Measurements from ENCODE around the gene EXOC3L4.

The EXOC3L4 gene

GRCh38 chr14:103070971-103071542 lies 23.5 kb upstream of the EXOC3L4 start:
- DNase-seq (ENCODE audit: low spot score), result no peak

- DNase-seq (ENCODE audit: low spot score), result no peak
These were observed 22.8 kb upstream of the EXOC3L4 start for GRCh38 chr14:103071544-103072251.

DNA sequence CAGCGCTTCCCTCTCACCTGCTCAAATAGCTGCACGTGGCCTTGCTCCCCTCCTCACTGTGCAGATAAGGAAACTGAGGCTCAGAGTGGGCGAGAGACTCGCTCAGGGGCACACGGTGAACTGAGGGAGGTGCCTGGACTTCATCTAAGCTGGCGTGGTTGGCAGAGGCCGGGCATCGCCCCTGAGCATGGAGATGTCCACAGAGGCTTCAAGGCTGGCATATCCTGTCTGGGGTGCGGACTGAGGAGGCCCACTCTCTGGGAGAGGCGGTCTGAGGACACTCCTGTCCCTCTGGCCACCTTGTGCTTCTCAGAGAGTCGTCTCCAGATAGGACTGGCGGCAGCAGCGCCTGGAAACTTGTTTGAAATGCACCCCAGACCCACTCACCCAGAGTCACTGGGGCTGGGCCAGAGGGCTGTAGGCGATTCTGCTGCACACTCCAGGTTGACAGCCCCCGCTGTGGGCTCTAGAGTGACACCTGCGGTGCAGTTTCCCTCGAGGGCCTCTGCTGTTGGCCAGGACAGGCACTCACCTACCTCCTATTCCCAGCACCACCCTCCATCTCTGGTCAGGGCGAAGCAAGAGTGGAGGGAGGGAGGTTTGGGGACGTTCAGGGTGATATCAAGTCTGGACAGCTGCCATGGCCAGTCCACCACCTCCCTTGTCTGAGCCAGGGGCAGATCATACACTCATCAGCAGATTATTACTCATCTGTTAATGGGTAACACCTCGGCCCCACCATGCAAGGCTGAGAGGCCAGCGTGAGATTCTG lies 21.7 kb upstream of the EXOC3L4 start:
- no peak for DNase-seq (ENCODE audit: low spot score)

DNA sequence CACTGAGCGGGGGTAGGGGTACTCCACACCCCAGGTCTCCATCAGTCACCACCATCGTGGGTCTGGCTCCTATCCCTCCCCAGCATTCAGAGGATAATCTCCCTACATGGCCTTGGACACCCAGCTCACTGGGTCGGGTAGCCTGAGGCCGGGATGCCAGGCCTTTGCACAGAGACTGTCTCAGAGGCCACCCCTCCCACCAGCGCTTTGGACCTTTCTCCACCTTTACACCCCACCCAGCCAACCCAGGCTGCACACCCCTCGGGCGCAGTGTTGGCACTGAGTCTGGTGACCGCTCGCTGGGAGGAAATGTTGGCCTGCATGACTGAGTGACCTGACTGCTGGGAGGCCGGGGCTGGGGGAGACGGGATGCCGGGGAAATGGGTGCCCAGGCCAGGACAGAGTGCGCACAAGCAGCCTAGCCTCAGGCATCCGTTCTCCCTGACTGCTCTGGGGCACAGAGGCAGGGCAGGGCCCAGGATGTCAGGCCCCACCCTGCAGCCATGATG lies 21.1 kb upstream of the EXOC3L4 start:
- DNase-seq (ENCODE audit: low spot score), result no peak

DNA sequence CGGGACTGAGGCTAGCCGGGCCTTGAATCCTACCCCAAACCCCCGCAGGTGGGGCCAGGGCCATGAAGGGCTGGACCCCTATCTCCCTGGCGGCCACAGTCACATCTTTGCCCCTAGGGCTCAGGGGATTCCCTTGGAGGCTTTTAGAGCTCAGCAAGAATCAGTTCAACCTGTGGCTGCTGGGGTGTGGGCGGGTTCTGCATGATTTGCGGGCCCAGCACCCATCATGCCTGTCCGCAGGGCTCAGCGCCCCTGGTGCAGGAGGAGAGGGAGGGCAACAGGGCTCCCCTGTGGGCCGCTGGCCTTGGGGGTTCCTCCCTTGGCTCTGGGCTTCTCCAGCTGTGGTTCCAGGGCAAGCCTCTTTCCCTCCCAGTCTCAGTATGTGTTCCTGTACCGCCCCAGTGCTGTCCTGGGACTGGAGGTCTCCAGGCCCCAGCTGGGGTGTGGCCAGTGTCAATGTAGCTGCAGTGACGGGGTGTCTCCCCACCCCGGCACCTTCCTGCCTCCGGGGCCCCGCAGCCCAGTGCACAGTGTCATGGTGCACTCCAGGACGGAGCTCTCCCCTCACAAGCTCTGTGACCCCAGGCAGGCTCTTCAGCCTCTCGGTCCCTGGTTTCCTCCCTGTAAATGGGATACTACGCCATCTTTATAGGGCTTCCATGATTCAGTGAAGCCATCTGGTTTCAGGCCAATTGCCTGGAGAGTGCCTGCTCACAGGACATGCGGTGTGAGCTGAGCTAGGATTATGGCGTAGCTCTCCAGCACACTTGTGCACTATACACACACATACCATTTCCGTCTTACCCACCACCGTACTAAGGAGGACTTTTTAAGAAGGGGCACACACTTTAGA lies 20.4 kb upstream of the EXOC3L4 start:
- DNase-seq (ENCODE audit: low spot score), result no peak

GRCh38 chr14:103074729-103075367 lies 19.7 kb upstream of the EXOC3L4 start:
- no peak for DNase-seq (ENCODE audit: low spot score)

- peak; percentile 83 for DNase-seq (ENCODE audit: low spot score)
These were observed 16.1 kb upstream of the EXOC3L4 start for GRCh38 chr14:103078420-103078749.

DNA sequence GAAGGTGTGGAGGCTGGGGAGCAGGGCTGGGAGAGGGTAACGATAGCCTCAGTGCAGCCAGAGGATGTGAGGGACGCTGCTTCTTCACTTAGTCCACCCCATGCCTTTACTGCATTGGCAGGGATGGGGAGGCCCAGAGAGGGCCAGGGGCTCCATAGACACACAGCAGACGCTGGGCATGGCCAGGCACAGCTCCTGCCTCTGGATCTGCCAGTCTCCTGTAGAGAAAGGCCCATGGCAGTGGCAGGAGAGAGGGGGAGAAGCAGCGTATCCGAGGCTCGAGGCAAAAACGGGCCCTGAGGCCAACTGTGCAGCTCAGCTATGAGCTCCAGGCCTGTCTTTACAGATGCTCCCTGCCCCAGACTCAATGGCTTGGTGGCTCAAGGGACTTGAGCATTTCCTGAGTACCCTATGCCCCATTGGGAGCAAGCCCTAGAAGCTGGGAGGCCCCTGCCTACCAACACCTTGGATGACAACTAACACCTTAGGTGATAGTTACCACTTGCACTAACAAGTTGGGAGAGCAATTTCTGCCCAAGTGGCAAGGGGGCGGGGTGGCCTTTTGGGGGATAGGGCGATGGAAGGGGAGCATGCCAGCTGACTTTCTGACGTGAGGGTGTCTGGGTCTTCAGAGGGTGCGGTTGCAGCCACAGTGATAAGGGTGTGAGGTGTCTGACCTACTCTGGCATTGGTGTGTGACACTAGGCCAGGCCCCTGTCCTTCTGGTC lies 15.5 kb upstream of the EXOC3L4 start:
- no peak for DNase-seq (ENCODE audit: low spot score)

DNA sequence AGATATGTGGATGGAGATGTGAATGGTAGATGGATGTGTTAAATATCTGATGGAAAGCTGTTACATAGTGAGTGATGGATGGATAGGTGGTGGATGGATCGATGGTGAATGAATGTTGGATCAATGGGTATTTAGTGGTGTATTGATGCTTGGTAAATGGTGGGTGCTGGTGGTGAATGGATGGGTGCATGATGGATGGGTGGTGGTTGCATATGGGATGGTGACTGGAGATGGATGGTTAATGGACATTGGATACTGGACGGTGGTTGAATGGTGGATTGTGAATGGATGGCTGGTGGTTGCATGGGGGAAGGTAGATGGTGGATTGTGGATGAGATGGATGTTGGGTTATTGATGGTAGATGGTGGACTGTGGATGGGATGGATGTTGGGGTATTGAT lies 12.6 kb upstream of the EXOC3L4 start:
- no peak for DNase-seq (ENCODE audit: low spot score)

- no peak for DNase-seq (ENCODE audit: low spot score)
These were observed 10.3 kb upstream of the EXOC3L4 start, which contains the start of gene LBHD2 for GRCh38 chr14:103084021-103084919. LBHD2 (plus strand) TSS chr14:103084210; CDS start chr14:103086013, 1,803 bp downstream.

GRCh38 chr14:103085106-103086091 lies 9.1 kb upstream of the EXOC3L4 start:
- DNase-seq (ENCODE audit: low spot score), result no peak

- no peak for DNase-seq (ENCODE audit: low spot score)
These were observed 7.7 kb upstream of the EXOC3L4 start for GRCh38 chr14:103086771-103087342.

- no peak for DNase-seq (ENCODE audit: low spot score)
These were observed 7.1 kb upstream of the EXOC3L4 start for GRCh38 chr14:103087343-103087835.

DNA sequence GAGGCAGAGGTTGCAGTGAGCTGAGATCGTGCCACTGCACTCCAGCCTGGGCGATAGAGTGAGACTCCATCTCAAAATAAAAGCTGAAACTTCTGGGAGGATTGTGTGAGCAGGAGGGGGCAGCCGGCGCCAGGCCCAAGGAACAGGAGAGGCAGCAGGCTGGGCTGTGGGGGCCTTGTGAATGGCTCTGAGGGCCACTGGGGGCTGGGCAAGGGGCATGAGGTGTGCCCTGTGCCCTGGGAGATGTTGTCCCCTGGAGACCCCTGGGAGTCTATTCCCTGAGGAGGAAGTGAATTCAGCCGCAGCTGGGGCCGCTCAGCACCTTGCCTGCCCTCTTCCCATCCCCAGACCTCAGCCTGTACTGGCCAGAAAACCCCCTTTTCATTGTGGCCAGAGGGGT lies 5.6 kb upstream of the EXOC3L4 start:
- no peak for DNase-seq (ENCODE audit: low spot score)

- no peak for DNase-seq (ENCODE audit: low spot score)
These were observed 4.9 kb upstream of the EXOC3L4 start for GRCh38 chr14:103089386-103090335.

DNA sequence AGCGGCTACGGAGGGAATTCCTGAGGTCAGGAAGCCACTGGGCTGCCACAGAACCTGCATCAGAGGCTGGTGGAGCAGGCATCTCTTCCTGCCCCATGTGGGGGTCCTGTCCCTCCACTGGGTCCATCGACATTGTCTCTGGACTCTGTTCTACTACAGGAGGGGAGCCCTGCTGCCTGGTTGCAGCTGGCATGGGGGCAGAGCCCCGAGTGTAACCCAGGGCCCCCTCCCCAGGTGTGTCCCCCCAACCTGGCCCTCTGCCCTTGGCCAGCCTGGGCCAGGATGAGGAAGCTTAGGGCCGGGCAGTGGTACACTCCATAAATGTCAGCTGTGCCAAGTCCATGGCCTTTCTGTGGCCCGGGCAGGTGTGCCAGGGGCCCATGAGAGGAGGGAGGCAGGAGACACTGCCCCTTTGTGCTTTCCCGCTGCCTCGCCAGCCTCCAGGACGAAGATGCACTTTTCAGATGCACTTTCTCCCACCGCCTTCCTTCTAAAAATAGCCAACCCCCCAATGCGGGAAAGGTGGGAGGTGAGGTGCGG lies 4.0 kb upstream of the EXOC3L4 start:
- no peak for DNase-seq (ENCODE audit: low spot score)

All from AG08395 (cell line).